NCI-H2029 (cell line): ENCODE results near the gene SGTA.

Source experiments
- DNase-seq: peaks from one replicate; lab custom pipeline; 2025; lab: John Stamatoyannopoulos, UW

SGTA gene

GRCh38 chr19:2770055-2771013 is 12.7 kb downstream of the SGTA start:
- no peak for DNase-seq

GRCh38 chr19:2769218-2769617 is 13.9 kb downstream of the SGTA start:
- no peak for DNase-seq

DNA sequence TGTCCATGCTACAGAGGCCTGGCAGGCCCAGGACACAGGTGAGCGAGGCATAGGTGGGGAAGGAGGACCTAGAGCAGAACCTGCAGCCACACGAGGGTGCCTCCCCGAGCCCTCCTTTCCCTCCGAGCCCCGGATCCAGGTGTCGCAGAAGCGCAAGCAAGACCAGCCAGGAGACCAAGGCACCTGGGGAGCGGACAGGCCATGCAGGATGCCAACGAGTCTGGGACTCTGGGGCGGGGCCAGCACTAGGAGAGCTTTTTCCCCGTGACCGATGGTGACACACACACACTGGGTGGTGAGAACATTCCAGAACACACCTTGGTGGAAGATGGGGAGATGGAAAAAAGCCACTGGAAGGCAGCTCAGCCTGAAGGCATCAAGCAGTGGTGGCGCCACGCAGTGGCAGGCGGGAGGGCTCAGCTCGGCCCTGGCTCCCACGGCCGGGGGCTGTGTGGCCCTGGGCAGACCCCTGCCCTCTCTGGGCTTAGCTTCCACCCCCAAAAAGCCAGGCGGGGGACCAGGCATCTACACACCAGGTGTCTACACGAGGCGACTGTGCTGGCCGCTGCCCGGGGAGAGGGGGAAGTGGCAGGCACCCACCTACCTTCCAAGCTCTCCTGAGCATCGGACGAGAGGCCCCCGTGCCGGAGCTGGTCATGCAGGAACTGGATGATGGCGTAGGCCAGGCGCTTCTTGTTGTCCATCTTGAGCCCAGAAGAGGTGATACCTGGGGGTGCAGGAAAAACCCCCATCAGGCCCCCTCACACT is 14.5 kb downstream of the SGTA start:
- DNase-seq, result no peak

GRCh38 chr19:2767688-2768087 is 15.4 kb downstream of the SGTA start:
- no peak for DNase-seq

- DNase-seq, result no peak
These were observed 16.3 kb downstream of the SGTA start for GRCh38 chr19:2766594-2767372.

DNA sequence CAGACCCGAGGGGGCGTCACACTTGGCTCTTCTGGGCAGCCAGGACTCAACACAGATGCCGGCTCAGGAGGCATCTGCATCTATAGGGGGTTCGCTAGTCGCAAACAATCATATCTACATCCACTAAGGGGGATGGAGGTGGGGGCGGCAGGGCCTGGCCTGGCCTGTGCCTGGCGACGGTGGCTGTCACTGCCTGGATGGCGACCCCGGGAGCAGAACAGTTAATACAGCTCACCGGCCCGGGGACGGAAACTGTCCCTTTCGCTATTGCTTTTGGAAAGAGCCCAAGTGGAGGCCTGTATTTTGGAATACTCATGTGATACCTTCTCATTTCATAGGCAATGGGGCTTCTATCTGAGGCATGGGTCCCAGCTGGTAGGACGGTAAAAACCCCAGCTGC is 17.7 kb downstream of the SGTA start:
- DNase-seq, result no peak

DNA sequence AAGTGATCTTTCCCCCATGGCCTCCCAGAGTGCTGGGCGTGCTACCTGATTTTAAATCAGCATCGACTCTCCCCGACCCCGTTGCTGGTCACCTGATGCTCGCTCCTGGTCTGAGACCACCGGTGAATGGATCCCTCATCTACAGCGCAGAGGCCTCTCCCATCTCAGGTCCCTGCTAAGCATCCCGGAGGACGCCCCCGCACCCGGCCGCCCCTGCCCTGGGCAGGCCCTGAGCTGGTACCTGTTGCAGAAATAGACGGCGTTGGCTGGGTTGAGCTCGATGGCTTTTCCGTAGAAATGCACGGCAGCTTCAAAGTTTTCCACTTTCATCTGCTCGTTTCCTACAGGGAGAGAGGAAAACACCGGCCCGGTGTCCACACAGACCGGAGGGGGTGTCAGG is 18.1 kb downstream of the SGTA start:
- no peak for DNase-seq

DNA sequence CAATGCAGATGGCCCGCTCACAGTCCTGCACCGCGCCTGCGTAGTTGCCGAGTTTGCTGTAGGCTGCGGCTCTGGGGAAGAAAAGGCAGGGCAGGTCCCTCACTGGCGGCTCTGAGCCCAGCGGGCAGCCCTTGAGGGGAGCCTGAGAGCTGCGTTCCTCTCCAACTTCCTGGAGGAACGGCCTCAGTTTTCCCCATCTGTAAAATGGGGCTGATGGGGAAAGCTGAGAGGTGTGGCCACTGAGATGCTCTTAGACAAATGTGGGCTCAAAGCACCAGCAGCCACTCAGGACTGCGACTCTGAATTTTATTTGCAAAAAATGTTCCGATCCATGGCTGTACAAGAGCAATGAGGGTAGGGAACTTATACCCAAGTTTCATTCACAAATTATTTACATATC is 19.4 kb downstream of the SGTA start:
- no peak for DNase-seq

DNA sequence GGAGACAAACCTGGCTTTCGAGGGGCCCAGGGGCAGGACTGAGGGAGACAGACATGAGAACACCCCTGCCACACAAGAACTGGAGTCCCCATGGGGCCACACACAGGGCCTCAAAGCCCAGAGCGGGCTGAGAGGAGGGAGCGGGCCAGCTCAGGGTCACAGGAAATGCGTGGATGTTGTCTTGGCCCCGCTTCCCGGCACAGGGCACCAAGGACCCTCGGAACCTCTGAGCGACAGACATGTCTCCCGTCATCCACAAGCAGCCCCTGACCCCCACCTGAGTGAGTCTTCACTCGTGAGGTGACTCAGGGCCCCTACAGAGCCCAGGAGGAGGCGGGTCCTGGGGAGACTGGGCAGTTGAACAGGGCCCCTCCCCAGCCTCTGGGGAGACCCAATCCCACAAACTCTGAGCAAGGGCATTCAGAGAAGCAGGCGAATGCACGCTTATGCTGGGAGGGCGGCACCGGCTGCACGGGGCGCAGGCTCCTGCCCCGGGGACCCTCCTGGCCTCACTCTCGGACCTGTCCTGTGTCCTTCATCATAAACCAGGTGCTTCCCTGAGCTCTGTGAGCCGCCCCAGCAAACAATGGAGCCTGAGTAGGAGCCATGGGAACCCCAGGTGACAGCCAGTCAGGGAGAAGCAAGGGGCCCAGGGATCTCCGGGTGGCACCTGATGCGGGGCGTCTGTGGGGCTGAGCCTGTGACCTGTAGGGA is 20.1 kb downstream of the SGTA start:
- DNase-seq, result no peak

GRCh38 chr19:2761876-2762782 is 20.9 kb downstream of the SGTA start:
- DNase-seq, result no peak

DNA sequence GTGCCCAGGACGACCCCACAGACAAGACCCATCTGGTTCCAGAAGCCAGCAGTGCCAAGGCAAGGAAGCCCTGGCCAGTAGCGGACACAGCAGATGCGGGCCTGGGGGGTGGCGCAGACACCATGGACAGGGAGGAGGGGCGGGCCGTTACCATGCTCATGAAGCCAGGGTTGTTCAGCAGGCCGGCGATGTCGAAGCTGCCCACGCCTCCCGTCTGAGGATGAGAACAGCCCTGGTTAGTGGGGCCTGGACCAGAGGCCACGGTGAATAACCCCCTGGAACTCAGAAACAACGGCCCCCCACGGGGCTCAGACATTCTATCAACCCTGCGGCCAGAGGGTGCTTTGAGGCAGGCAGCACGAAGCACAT is 21.8 kb downstream of the SGTA start:
- DNase-seq, result no peak

GRCh38 chr19:2759965-2760364 is 23.1 kb downstream of the SGTA start:
- DNase-seq, result no peak

DNA sequence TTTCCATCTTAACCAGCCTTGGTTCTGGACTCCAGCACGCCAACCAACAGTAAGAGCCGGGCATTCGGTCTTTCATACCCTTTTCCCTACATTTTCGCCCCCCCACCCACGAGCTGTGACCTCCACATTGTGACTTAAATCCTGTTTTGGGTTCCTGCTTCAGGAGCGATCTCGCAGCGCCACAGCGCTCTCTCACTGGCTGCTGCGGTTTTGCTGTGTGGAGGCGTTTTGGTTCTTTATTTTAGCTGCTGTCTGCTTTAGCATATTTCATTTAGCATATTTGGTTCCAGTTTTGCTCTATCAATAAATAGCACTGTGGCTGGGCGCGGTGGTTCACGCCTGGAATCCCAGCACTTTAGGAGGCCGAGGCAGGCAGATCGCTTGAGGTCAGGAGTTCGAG is 23.7 kb downstream of the SGTA start:
- no peak for DNase-seq

DNA sequence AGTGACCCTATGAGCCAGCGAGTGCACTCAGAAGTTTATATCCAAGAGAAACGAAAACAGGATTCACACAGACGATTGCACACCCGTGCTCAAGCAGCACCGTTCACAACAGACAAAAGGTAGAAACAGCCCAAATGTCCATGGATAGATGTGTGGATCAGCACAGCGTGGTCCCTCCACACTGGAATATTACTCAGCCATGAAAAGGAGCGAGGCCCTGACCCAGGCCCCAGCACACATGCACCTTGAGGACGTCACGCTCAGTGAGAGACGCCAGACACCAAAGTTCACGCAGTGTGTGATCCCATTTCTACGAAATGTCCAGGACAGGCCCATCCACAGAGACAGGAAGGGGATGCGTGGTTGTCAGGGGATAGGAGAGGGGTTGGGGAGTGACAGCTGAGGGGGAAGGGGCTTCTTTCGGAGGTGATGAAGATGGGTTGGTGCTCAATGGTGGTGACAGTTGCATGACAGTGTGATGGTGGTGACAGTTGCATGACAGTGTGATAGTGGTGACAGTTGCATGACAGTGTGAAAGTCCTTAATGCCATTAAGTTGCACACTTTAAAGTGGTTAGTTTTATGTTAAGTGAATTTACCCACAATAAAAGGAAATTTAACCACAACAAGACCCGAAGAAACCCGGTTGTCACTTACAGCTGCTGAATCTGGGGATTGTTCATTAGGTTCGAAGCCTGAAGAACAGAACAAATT is 24.3 kb downstream of the SGTA start:
- DNase-seq, result no peak

DNA sequence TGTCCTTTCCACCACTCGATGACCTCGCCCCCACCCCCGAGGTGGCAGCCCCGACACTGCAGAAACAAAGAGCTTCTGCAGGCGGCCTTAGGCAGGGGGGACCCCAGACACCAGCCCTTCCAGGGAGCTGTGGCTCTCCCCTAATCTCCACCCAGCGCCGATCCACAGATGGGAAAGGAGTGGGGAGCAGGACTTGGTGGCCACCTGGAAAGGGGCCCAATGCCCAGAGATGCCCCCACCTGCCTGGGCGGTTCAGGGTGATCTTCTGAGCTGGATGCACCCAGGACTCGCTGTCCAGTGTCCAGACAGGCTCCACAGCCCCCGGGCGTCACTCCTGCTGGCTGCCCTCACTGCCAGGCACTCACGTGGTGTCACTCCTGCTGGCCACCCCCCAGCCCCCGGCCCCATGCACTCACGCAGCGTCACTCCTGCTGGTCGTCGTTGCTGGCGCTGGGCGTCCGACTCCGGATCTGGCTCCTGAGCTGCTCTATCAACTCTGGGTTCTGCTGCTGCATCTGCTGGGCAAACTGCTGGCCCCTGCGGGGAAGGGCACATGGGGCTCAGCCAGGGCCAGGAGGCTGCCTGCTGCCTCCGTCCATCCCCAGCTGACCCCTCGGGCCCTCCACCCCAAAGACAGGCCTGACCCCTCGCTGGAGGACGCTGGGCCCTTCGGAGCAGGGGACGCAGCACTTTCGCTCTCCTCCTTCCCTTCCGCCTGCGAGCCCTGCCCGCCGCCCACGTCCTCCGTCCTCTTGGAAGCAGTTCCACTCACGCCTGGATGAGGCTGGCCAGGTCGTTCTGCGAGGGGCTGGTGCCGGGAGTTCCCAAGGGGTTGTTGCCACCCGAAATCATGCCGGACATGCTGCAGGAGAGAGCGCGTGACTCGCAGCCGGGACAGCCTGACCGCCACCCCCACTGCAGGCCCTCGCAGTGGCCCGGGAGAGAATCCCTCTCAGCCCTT is 25.9 kb downstream of the SGTA start:
- no peak for DNase-seq

DNA sequence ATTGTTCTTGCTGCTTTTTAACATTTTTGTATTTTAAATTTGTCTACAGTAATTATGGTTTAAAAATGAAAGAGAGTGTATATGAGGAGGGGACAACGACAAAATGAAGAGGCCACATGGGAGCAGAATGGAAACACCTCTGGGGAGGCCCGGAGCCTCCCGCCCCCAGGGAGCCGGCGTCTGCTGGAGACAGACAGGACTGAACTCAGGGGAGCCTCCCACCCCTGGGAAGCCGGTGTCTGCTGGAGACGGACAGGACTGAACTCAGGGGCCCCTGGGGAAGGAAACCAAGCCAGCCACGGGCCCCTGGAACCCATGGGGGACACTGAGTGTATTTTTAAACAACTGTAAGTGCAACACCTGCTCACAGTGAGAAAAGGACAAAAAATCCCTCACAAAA is 26.6 kb downstream of the SGTA start:
- no peak for DNase-seq

GRCh38 chr19:2755811-2756210 is 27.3 kb downstream of the SGTA start:
- DNase-seq, result no peak

- no peak for DNase-seq
These were observed 27.7 kb downstream of the SGTA start for GRCh38 chr19:2755448-2755705.
